RWPE2 (cell line): ENCODE data around the gene CNGA2.
A peak's percentile ranks its signal among the peaks of the same experiment; 100 is the strongest.

Experiments used
- ATAC-seq: fragments of 200-7000 bp; cut with Tn5 transposase; 3 replicates; pipeline ENCODE4 v1.9.1; 2021; ENCODE audit warnings: low read depth
- DNase-seq: peaks from one replicate; pipeline ENCODE4 v3.0.0-alpha.2; 2020; ENCODE audit warnings: low spot score
- H3K27ac ChIP-seq: fragments of 450-650 bp; 2 replicates; pipeline ENCODE4 v1.5.1; 2017; ENCODE audit warnings: mild to moderate bottlenecking; ENCODE audit not compliant: poor library complexity, severe bottlenecking
- H3K27me3 ChIP-seq: fragments of 250-450 bp; sonication (Bioruptor Pico); 2 replicates; pipeline ENCODE4 v1.5.1; 2021; ENCODE audit warnings: mild to moderate bottlenecking, moderate library complexity; ENCODE audit not compliant: insufficient read depth, poor library complexity, severe bottlenecking
- H3K36me3 ChIP-seq: fragments of 250-450 bp; sonication (Bioruptor Pico); 2 replicates; pipeline ENCODE4 v1.5.1; 2020; ENCODE audit warnings: low read depth, mild to moderate bottlenecking, moderate library complexity
- H3K4me1 ChIP-seq: fragments of 250-450 bp; sonication (Bioruptor Pico); 2 replicates; pipeline ENCODE4 v1.5.1; 2021; ENCODE audit warnings: mild to moderate bottlenecking, moderate library complexity; ENCODE audit not compliant: insufficient read depth, poor library complexity, severe bottlenecking
- H3K4me3 ChIP-seq: fragments of 250-450 bp; sonication (Bioruptor Pico); 2 replicates; pipeline ENCODE4 v1.5.1; 2021; ENCODE audit warnings: mild to moderate bottlenecking, moderate library complexity; ENCODE audit not compliant: severe bottlenecking
- H3K9me3 ChIP-seq: fragments of 250-450 bp; sonication (Bioruptor Pico); 2 replicates; pipeline ENCODE4 v1.5.1; 2021; ENCODE audit warnings: mild to moderate bottlenecking, moderate library complexity; ENCODE audit not compliant: severe bottlenecking
- CTCF ChIP-seq: fragments of 450-650 bp; IDR thresholded peaks from one replicate; pipeline ENCODE4 v1.5.1; 2017; ENCODE audit warnings: mild to moderate bottlenecking, moderate library complexity; ENCODE audit not compliant: poor library complexity, severe bottlenecking

The CNGA2 gene

GRCh38 chrX:151711154-151711553 is 23.4 kb upstream of the CNGA2 start:
- ATAC-seq, result no peak
- Histone ChIP-seq H3K27me3 (no peaks in the 10 kb centered on the region), H3K4me1 (no peaks in the 10 kb centered on the region), H3K27ac (no peak overlapping the region), H3K9me3 (no peaks in the 10 kb centered on the region), H3K4me3 (no peak overlapping the region), H3K36me3 (no peaks in the 10 kb centered on the region)
- no peak for TF ChIP-seq CTCF
- no peak for DNase-seq

GRCh38 chrX:151711787-151712186 is 22.8 kb upstream of the CNGA2 start:
- DNase-seq (no peak), ATAC-seq (no peak)
- no peaks in the 10 kb centered on the region for H3K36me3 ChIP-seq
- no peaks in the 10 kb centered on the region for H3K4me1 ChIP-seq
- TF ChIP-seq CTCF, result no peak
- H3K27ac ChIP-seq, result no peak overlapping the region
- no peak overlapping the region for H3K4me3 ChIP-seq
- H3K9me3 ChIP-seq, result no peaks in the 10 kb centered on the region
- no peaks in the 10 kb centered on the region for H3K27me3 ChIP-seq

GRCh38 chrX:151712253-151712652 is 22.3 kb upstream of the CNGA2 start:
- Histone ChIP-seq H3K27ac (no peak overlapping the region), H3K9me3 (no peaks in the 10 kb centered on the region), H3K4me3 (no peak overlapping the region), H3K27me3 (no peaks in the 10 kb centered on the region), H3K4me1 (no peaks in the 10 kb centered on the region), H3K36me3 (no peaks in the 10 kb centered on the region)
- no peak for ATAC-seq
- no peak for TF ChIP-seq CTCF
- no peak for DNase-seq

GRCh38 chrX:151713849-151714248 is 20.7 kb upstream of the CNGA2 start:
- no peaks in the 10 kb centered on the region for H3K4me1 ChIP-seq
- ATAC-seq, result 0 out of 3 replicates have a peak, but pooled peaks have one; percentile 35
- H3K9me3 ChIP-seq, result no peaks in the 10 kb centered on the region
- DNase-seq, result no peak
- no peak overlapping the region for H3K4me3 ChIP-seq
- peak; percentile 39 for TF ChIP-seq CTCF
- H3K36me3 ChIP-seq, result no peaks in the 10 kb centered on the region
- no peaks in the 10 kb centered on the region for H3K27me3 ChIP-seq
- H3K27ac ChIP-seq, result no peak overlapping the region

- Histone ChIP-seq H3K9me3 (no peaks in the 10 kb centered on the region), H3K4me1 (no peaks in the 10 kb centered on the region), H3K36me3 (no peaks in the 10 kb centered on the region), H3K27ac (no peak overlapping the region), H3K4me3 (no peak overlapping the region), H3K27me3 (no peaks in the 10 kb centered on the region)
- TF ChIP-seq CTCF, result no peak
- DNase-seq, result no peak
- ATAC-seq, result no peak
Observed at GRCh38 chrX:151714362-151714761, 20.2 kb upstream of the CNGA2 start.
